H1 (cell line): Measurements from ENCODE around the gene WDR76. TPM values are rescaled to one million over a fixed set of nuclear protein-coding genes. Genes with fewer than 3 reads are reported as not detected.

Experiments used
- CTCF ChIA-PET: fragments of 300-600 bp; sonication (Branson Sonifier 250); formaldehyde crosslinking; loops from one replicate; lab custom pipeline; 2021; ENCODE audit not compliant: partially characterized antibody; lab: Charles Lee
- POLR2A ChIA-PET: fragments of 300-600 bp; sonication (Branson Sonifier 250); formaldehyde crosslinking; loops from one replicate; lab custom pipeline; 2021; ENCODE audit warnings: inconsistent platforms; ENCODE audit not compliant: partially characterized antibody; lab: Charles Lee
- DNase-seq, 2 experiments: peaks; one replicate each; pipeline versions ENCODE4 v3.0.0 to v3.0.0-alpha.2; 2010 to 2022; ENCODE audit warnings: low spot score in 2 of 2, low read depth in 1 of 2, mixed read lengths in 1 of 2
- FAIRE-seq: peaks from 2 replicates; lab custom pipeline; 2011; peaks lifted over from hg19 to GRCh38; lab: Jason Lieb, UNC
- H2AFZ ChIP-seq: 2 replicates; pipeline ENCODE4 v1.8.1; 2012; ENCODE audit warnings: low read length, inconsistent platforms
- H2AK5ac ChIP-seq: 2 replicates; pipeline ENCODE4 v1.6.1; 2013; ENCODE audit warnings: low read depth, low read length
- H2BK120ac ChIP-seq: replicated peaks from 2 replicates; pipeline ENCODE3; 2013; ENCODE audit warnings: low read depth, low read length, inconsistent platforms
- H2BK12ac ChIP-seq: 2 replicates; pipeline ENCODE4 v1.6.1; 2013; ENCODE audit warnings: low read depth, low read length
- H2BK15ac ChIP-seq: 2 replicates; pipeline ENCODE4 v1.6.1; 2013; ENCODE audit warnings: low read length
- H2BK20ac ChIP-seq: 2 replicates; pipeline ENCODE4 v1.6.1; 2013; ENCODE audit warnings: low read length
- H2BK5ac ChIP-seq: 2 replicates; pipeline ENCODE4 v1.6.1; 2013; ENCODE audit warnings: low read depth, low read length
- H3K14ac ChIP-seq: 2 replicates; pipeline ENCODE4 v1.6.1; 2013; ENCODE audit warnings: inconsistent platforms; ENCODE audit not compliant: insufficient read length
- H3K18ac ChIP-seq: 2 replicates; pipeline ENCODE4 v1.6.1; 2013; ENCODE audit warnings: low read length; ENCODE audit errors: extremely low read depth
- H3K23ac ChIP-seq: 2 replicates; pipeline ENCODE4 v1.6.1; 2013; ENCODE audit warnings: inconsistent platforms; ENCODE audit not compliant: insufficient read length
- H3K23me2 ChIP-seq: 2 replicates; pipeline ENCODE4 v1.6.1; 2013; ENCODE audit warnings: low read depth, low read length
- H3K27ac ChIP-seq: 2 replicates; pipeline ENCODE4 v1.6.1; 2011; ENCODE audit warnings: low read depth, low read length, inconsistent platforms
- H3K27me3 ChIP-seq, 4 experiments: replicated peaks in 1 of 4; 1 replicate in 1 of 4; 2 replicates in 3 of 4; pipeline versions ENCODE4 v1.6.1 to v1.8.1; 2011 to 2013; ENCODE audit warnings: low read length in 3 of 4, mild to moderate bottlenecking in 3 of 4, inconsistent platforms in 2 of 4, mixed read lengths in 2 of 4, moderate library complexity in 1 of 4; ENCODE audit not compliant: control insufficient read depth in 3 of 4, insufficient read depth in 3 of 4; ENCODE audit errors: extremely low read depth in 1 of 4
- H3K36me3 ChIP-seq, 4 experiments: 2 replicates each; pipeline versions ENCODE4 v1.6.1 to v1.8.1; 2011 to 2013; ENCODE audit warnings: mild to moderate bottlenecking in 4 of 4, low read length in 3 of 4, moderate library complexity in 2 of 4, control low read depth in 1 of 4, inconsistent platforms in 1 of 4; ENCODE audit not compliant: insufficient read depth in 4 of 4, control insufficient read depth in 2 of 4
- H3K4ac ChIP-seq: replicated peaks from 2 replicates; pipeline ENCODE3; 2013; ENCODE audit warnings: low read length, low read depth, mixed read lengths, inconsistent platforms; ENCODE audit not compliant: insufficient read length
- H3K4me1 ChIP-seq, 4 experiments: replicated peaks in 1 of 4; 1 replicate in 1 of 4; 2 replicates in 3 of 4; pipeline versions ENCODE4 v1.6.1 to v1.8.1; 2011 to 2013; ENCODE audit warnings: low read length in 3 of 4, inconsistent platforms in 2 of 4, mixed read lengths in 1 of 4; ENCODE audit not compliant: insufficient read depth in 4 of 4, control insufficient read depth in 3 of 4
- H3K4me2 ChIP-seq, 2 experiments: 2 replicates each; pipeline versions ENCODE4 v1.6.1 to v1.8.1; 2011 to 2013; ENCODE audit warnings: low read depth in 2 of 2, low read length in 2 of 2, control low read depth in 1 of 2, inconsistent platforms in 1 of 2, mild to moderate bottlenecking in 1 of 2; ENCODE audit not compliant: insufficient read depth in 1 of 2
- H3K4me3 ChIP-seq, 4 experiments: fragments of 200-600, 300-600 bp in 1 of 4; sonication (generic), shearing (Covaris generic), sonication (Bioruptor Twin) in 1 of 4; 2 replicates each; pipeline versions ENCODE4 v1.5.1 to v1.8.1; 2011 to 2016; ENCODE audit warnings: low read length in 4 of 4, low read depth in 3 of 4, control low read depth in 2 of 4, inconsistent platforms in 2 of 4, mild to moderate bottlenecking in 2 of 4, mixed read lengths in 1 of 4, moderate library complexity in 1 of 4; ENCODE audit not compliant: insufficient read depth in 2 of 4; ENCODE audit errors: extremely low read depth in 1 of 4
- H3K56ac ChIP-seq: replicated peaks from 2 replicates; pipeline ENCODE3; 2013; ENCODE audit warnings: low read depth, mild to moderate bottlenecking, mixed read lengths, low read length, inconsistent platforms; ENCODE audit not compliant: insufficient read length
- H3K79me1 ChIP-seq: 2 replicates; pipeline ENCODE4 v1.6.1; 2013; ENCODE audit warnings: low read depth, low read length, control low read depth
- H3K79me2 ChIP-seq, 2 experiments: 2 replicates each; pipeline versions ENCODE4 v1.6.1 to v1.8.1; 2012 to 2013; ENCODE audit warnings: low read length in 2 of 2, mild to moderate bottlenecking in 2 of 2, inconsistent platforms in 1 of 2; ENCODE audit not compliant: insufficient read depth in 2 of 2, control insufficient read depth in 1 of 2
- H3K9ac ChIP-seq, 4 experiments: replicated peaks in 1 of 4; 1 replicate in 1 of 4; 2 replicates in 3 of 4; pipeline versions ENCODE4 v1.6.1 to v1.8.1; 2011 to 2013; ENCODE audit warnings: low read depth in 3 of 4, low read length in 3 of 4, control low read depth in 2 of 4, mild to moderate bottlenecking in 2 of 4, moderate library complexity in 2 of 4, inconsistent platforms in 1 of 4; ENCODE audit errors: extremely low read depth in 1 of 4
- H3K9me3 ChIP-seq, 2 experiments: 2 replicates each; pipeline versions ENCODE4 v1.6.1 to v1.8.1; 2012 to 2013; ENCODE audit warnings: mild to moderate bottlenecking in 2 of 2, moderate library complexity in 2 of 2, control low read depth in 1 of 2, inconsistent platforms in 1 of 2, low read depth in 1 of 2, low read length in 1 of 2, mixed read lengths in 1 of 2; ENCODE audit not compliant: insufficient read depth in 2 of 2
- H4K20me1 ChIP-seq, 2 experiments: replicated peaks in 1 of 2; 2 replicates each; pipeline versions ENCODE3 to v1.8.1; 2011 to 2013; ENCODE audit warnings: inconsistent platforms in 2 of 2, low read length in 2 of 2, mild to moderate bottlenecking in 1 of 2; ENCODE audit not compliant: insufficient read depth in 2 of 2, control insufficient read depth in 1 of 2
- H4K5ac ChIP-seq: 2 replicates; pipeline ENCODE4 v1.6.1; 2013; ENCODE audit warnings: low read length, low read depth, mixed read lengths, inconsistent platforms; ENCODE audit not compliant: insufficient read length
- H4K8ac ChIP-seq: 2 replicates; pipeline ENCODE4 v1.8.0; 2013; ENCODE audit warnings: mild to moderate bottlenecking, moderate library complexity, low read length, inconsistent platforms; ENCODE audit not compliant: insufficient read depth; ENCODE audit errors: extremely low read depth
- H4K91ac ChIP-seq: replicated peaks from 2 replicates; pipeline ENCODE3; 2013; ENCODE audit warnings: low read length, mixed read lengths, inconsistent platforms; ENCODE audit not compliant: insufficient read length
- HDAC6 ChIP-seq: IDR thresholded peaks from one replicate; pipeline ENCODE4 v1.7.1; 2012; ENCODE audit warnings: low read depth, mild to moderate bottlenecking, inconsistent platforms, low read length, moderate library complexity
- POLR2AphosphoS5 ChIP-seq: IDR thresholded peaks from 2 replicates; pipeline ENCODE4 v1.6.1; 2011; ENCODE audit warnings: low read depth, low read length
- RBBP5 ChIP-seq: IDR thresholded peaks from 2 replicates; pipeline ENCODE4 v1.7.1; 2012; ENCODE audit warnings: low read depth, mild to moderate bottlenecking, inconsistent platforms, low read length, moderate library complexity, borderline replicate concordance
- RNF2 ChIP-seq: fragments of 200-900, 300-1000 bp; sonication (generic); IDR thresholded peaks from 2 replicates; pipeline ENCODE4 v1.7.1; 2016; ENCODE audit warnings: borderline replicate concordance, low read depth, mild to moderate bottlenecking, antibody characterized with exemption, low read length; ENCODE audit not compliant: poor library complexity, severe bottlenecking; ENCODE audit errors: missing control alignments
- SRF ChIP-seq: IDR thresholded peaks from 2 replicates; pipeline ENCODE4 v1.6.1; 2011; ENCODE audit warnings: mild to moderate bottlenecking, low read depth, low read length, moderate library complexity
- TAF7 ChIP-seq: optimal IDR thresholded peaks from 2 replicates; pipeline ENCODE3; 2011; ENCODE audit warnings: low read depth, mild to moderate bottlenecking, inconsistent platforms, low read length, moderate library complexity, borderline replicate concordance
- YY1 ChIP-seq: IDR thresholded peaks from 2 replicates; pipeline ENCODE4 v1.6.1; 2011; ENCODE audit warnings: low read depth, mild to moderate bottlenecking, low read length
- ZNF274 ChIP-seq: IDR thresholded peaks from 2 replicates; pipeline ENCODE4 v1.7.0; 2012; ENCODE audit warnings: low read length, borderline replicate concordance; ENCODE audit errors: extremely low read depth
- WGBS, 2 experiments: shearing (Covaris generic) in 1 of 2; methylation state at CpG; one replicate each; pipeline versions ENCODE4 v1.1.6 to v1.1.7; 2013 to 2015; ENCODE audit warnings: low lambda C conversion rate in 2 of 2, mixed read lengths in 2 of 2, inconsistent platforms in 1 of 2, low coverage in 1 of 2, missing lambda C conversion rate in 1 of 2; ENCODE audit not compliant: insufficient replicate concordance in 2 of 2, insufficient coverage in 1 of 2, insufficient read length in 1 of 2; ENCODE audit errors: extremely low coverage in 1 of 2, missing lambda C conversion rate in 1 of 2; 5-methylcytosine and 5-hydroxymethylcytosine counted together
- polyA plus RNA-seq, 7 experiments: library from polyadenylated mRNA; depleted of rRNA in 3 of 7; stranded (reverse) in 5 of 7; unstranded in 2 of 7; fragments of >200 nt in 5 of 7; fragments of 200-250 nt in 2 of 7; gene quantifications; 1 replicate in 5 of 7; 2 replicates in 1 of 7; 4 replicates in 1 of 7; pipeline versions ENCODE4 v1.2.1 to v1.2.3, GENCODE V29; 2011 to 2013; ENCODE audit warnings: missing spikeins in 2 of 7, mixed read lengths in 2 of 7
- total RNA-seq: library from RNA; stranded (reverse); fragmentation: NEBNext Ultra II Directional; extraction: Animal tissue kit (Norgen Biotek cat#: 25700); gene quantifications from 2 replicates; pipeline ENCODE4 v1.2.1, GENCODE V29; 2021
- TF ChIP-seq, protein P1 (sequence below): IDR thresholded peaks from 2 replicates; pipeline ENCODE4 v1.6.1; 2012; ENCODE audit warnings: low read length, inconsistent platforms

The WDR76 gene
- total and polyA plus RNA-seq, 2 of the 8 experiments (the other 6 are each of a cell fraction or from before 2014, with no cell fraction given) = 4.1 to 18.9 TPM

DNA sequence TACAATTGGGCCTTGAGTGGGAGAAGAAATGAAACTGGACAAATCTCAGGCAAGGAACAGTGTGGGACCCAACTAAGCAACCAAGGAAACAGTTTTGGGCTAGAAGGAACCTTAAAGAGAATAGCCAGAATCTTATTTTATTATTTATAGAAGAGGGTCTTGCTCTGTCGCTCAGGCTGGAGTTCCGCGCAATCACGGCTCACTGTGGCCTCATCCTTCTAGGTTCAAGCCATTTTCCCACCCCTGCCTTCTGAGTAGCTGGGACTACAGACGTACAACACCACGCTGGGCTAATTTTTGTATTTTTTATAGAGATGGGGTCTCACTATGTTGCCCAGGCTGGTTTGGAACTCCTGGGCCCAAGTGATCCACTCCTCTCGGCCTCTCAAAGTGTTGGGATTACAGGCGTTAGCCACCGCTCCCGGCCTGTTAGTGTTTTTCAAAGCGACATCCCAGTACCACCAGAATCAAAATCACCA lies 734 bp upstream of the WDR76 start:
- Histone ChIP-seq H3K56ac (no peak overlapping the region), H2BK20ac (no peak overlapping the region), H3K14ac (no peak overlapping the region), H3K36me3 (peaks cover 0 to 5% (median 0%) of the 10 kb centered on the region in 4 experiments; a peak in 1 of 8 replicates), H3K4me1 (peaks cover 0 to 4% (median 2%) of the 10 kb centered on the region in 4 experiments; a peak in 4 of 7 replicates), H3K23me2 (no peaks in the 10 kb centered on the region), H3K27ac (no peak overlapping the region), H4K8ac (peak overlapping the region; percentile 66; the same call in 1 of the 2 replicates), H3K79me2 (peaks cover 3 to 21% of the 10 kb centered on the region in 2 experiments), H4K91ac (no peak overlapping the region), H2AFZ (no peak overlapping the region), H3K27me3 (peaks cover 0 to 16% (median 4%) of the 10 kb centered on the region in 4 experiments; a peak in 4 of 7 replicates), H4K20me1 (no peaks in the 10 kb centered on the region), H2BK12ac (no peak overlapping the region), H2BK5ac (no peak overlapping the region), H4K5ac (no peak overlapping the region), H3K79me1 (no peaks in the 10 kb centered on the region), H2BK15ac (no peak overlapping the region), H3K4ac (no peak overlapping the region), H3K4me2 (peak overlapping the region in 1 of 2 experiments; percentile 64; a peak in 2 of 4 replicates), H2BK120ac (no peak overlapping the region)
- CTCF ChIA-PET = no interaction called here
- no peak for DNase-seq
- FAIRE-seq = no peak
- POLR2A ChIA-PET = interaction anchor here (0.6 to 1.4 kb wide), 2 partner anchors 35 to 343 kb away, joined by 4 to 5 read pairs; no protein-coding TSS in a partner anchor
- 96% methylated on average over 11 of the region's 11 CpGs; no CpG with 5 or more reads in 1 of the 2 experiments for WGBS, 2 experiments
- TF ChIP-seq ZNF274 (no peak), POLR2AphosphoS5 (no peak), RNF2 (no peak), TAF7 (no peak), RBBP5 (no peak), YY1 (no peak), HDAC6 (no peak), SRF (no peak)
- TF ChIP-seq, protein P1, sequence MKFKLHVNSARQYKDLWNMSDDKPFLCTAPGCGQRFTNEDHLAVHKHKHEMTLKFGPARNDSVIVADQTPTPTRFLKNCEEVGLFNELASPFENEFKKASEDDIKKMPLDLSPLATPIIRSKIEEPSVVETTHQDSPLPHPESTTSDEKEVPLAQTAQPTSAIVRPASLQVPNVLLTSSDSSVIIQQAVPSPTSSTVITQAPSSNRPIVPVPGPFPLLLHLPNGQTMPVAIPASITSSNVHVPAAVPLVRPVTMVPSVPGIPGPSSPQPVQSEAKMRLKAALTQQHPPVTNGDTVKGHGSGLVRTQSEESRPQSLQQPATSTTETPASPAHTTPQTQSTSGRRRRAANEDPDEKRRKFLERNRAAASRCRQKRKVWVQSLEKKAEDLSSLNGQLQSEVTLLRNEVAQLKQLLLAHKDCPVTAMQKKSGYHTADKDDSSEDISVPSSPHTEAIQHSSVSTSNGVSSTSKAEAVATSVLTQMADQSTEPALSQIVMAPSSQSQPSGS = no peak
- TF ChIP-seq, all 59 proteins: peak for 0
- Histone ChIP-seq H3K9me3 (peaks cover 0 to 3% of the 10 kb centered on the region in 2 experiments; a peak in 2 of 4 replicates), H3K18ac (no peak overlapping the region; the same call in 1 of the 2 replicates), H3K4me3 (peak overlapping the region in 1 of 4 experiments; percentile 82; a peak in 2 of 8 replicates), H3K23ac (no peak overlapping the region), H3K9ac (no peak overlapping the region), H2AK5ac (no peak overlapping the region)
